Kidney glomerular epithelial cell (primary cell): ENCODE measurements around the gene RARS2.
A peak's percentile ranks its signal among the peaks of the same experiment; 100 is the strongest.
"Not testable (repeated sequence)": the region's sequence is repeated elsewhere in the genome, so short reads cannot be mapped to it uniquely, and the experiment has no call there.

ENCODE experiments used
- DNase-seq: peaks from one replicate; lab custom pipeline; 2025; lab: John Stamatoyannopoulos, UW

RARS2 gene

GRCh38 chr6:87498048-87498447 is 91.7 kb downstream of the RARS2 start:
- no peak for DNase-seq

DNA sequence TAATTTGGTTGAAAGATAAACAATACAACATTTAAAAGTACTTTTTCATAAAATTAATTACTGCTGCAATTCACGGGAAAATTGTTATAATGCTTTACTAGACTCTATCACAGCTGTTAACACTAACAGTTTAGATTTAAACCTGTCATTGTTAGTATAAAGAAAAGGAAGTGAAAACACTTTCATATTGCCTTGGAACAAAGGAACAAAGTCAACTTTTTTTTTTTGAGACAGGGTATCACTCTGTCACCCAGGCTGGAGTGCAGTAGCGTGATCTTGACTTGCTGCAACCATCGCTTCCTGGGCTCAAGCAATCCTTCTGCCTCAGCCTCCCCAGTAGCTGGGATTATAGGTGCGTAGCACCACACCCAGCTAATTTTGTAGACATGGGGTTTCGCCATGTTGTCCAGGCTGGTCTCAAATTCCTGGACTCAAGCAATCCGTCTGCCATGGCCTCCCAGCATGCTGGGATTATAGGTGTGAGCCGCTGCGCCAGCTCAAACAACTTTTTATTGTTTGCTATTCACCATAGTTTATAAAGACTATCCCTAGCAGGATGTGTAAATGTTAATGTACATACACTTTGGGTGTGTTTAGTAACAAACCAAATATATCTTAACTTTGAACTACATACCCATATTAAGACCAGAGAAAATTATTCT is 94.9 kb downstream of the RARS2 start:
- no peak for DNase-seq

- DNase-seq, result not testable (repeated sequence)
These were observed 100.5 kb downstream of the RARS2 start for GRCh38 chr6:87489326-87489725.

DNA sequence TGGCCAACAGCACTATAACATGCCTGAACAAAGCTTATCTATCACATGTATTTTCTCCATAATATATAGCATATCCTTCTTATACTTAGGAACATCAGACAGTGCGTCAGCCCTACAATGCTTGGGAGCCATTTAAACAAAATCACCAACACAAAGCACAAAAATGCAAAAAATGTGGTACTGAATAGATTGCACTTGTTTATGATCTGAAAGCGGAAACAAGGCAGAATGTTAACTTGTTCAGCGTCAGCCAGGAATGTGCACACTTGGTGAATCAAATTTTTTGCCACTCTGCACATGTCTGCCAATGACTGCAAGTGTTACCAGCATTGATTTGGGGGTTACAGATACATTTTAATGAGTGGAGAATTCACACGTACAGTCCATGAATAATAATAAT is 102.2 kb downstream of the RARS2 start:
- DNase-seq, result no peak

DNA sequence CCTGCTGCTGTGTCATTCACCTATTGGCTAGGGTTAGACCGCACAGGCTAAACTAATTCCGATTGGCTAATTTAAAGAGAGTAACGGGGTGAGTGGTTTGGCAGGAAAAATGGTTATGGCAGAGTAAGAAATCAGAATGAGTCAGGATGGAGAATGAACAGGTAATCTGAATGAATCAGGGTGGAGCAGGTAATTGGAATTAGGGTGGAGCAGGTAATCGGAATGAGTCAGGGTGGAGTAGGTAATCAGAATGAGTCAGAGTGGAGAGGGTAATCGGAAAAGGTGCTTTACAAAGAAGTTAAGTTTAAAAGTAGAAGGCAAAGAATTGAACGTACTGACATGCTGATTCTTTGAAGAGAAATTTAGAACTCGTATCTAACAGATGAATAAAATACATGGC is 105.3 kb downstream of the RARS2 start:
- DNase-seq, result no peak

GRCh38 chr6:87483929-87484328 is 105.9 kb downstream of the RARS2 start:
- DNase-seq, result peak; percentile 21

- no peak for DNase-seq
These were observed 107.4 kb downstream of the RARS2 start for GRCh38 chr6:87482366-87482765.

- no peak for DNase-seq
These were observed 107.9 kb downstream of the RARS2 start for GRCh38 chr6:87481931-87482330.

DNA sequence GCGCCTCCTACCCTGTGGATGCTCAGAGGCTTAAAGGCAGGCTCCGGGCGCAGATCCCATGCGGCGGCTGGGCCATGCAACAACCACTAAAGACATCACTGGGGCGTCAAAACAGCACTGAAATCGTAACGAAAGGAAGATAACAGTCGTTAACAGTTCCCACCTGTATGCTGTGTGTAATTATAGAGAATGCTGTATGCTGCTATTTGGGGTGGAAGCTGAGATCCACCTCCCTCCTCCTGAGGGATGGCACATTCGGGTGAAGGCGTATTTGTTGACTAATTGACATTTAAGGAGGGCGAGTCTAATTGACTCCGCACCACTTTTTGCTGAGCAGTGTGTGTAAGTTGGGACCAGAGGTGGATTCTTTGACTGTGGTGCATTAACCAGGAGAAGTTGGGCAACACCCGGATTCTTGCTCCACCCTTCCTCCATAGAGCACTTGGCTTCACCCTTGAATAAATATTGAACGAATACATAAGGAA is 116.3 kb downstream of the RARS2 start:
- peak; percentile 32 for DNase-seq

DNA sequence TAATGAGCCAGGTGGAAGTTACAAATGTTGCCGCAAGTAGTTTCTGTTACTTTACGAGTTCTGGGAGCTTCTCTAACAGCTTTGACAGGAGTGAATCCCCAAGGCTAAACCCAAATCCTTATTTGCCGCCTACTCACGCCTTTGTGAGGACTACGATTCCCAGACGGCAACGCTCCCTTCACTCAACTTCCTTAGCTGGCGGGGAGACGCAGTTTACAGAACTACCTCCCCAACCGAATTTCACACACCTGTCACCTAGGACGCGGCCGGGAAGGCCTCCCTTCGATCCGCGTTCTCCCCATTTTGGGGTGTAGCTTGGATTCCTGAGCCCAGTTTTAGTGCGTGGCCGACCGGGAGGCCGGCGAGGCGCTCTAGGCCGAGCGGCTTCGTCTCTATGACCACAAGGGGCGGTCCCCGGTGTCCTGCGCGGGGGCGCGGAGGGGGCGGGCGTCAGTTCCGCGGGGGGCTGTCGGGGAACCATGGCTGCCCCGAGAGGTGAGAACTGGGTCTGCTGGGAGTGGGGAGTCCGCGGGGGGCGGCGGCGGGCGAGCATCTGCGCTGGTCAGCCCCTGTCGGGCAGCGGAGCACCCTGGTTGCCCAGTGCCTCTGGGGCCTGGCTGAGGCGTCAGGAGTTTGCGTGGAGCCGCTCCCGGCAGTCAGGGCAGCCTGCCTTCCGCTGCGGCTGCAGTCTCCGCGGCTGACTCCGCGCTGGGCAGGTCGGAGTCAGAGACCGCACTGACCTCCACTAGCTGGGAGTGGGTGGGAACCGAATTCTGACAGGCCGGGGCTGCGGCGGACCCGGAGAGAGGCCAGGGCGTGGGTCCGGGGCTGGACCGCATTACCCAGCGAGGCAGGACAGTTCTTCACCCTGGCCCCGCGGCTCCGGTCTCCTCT is 117.0 kb downstream of the RARS2 start, which contains the start of gene SLC35A1:
TSS of gene SLC35A1 (plus strand) at position 450 of the 894 bp plus-strand sequence. CDS start at position 480, 30 bp downstream.
- DNase-seq, result peak; percentile 80

DNA sequence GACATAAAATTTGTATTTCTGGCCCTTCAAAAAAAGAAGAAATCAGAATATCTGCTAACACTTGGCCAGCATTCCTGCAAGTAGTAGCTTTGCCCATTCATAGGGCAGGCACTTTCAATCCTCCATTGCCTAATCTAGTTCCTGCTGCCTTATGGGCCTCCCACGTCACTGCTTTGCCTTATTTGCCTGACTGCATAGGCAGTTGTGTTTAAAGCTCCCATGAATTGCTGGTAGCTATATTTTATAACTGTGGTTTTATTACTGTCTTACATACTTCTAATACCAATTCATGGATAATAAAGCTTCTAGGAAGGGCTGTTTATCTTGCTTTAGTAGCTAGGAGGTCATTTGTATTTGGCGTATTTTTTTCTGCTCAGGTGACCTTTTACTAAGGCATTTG is 124.7 kb downstream of the RARS2 start:
- DNase-seq, result no peak
